Right ventricle myocardium inferior (tissue), 1 donor: Measurements from ENCODE around the gene RYR1. TPM values are rescaled to one million over a fixed set of nuclear protein-coding genes. Genes with fewer than 3 reads are reported as not detected.
"Not testable (repeated sequence)": the region's sequence is repeated elsewhere in the genome, so short reads cannot be mapped to it uniquely, and the experiment has no call there.

ENCODE experiments used
- ATAC-seq: fragments of 200-7000 bp; cut with Tn5 transposase; one replicate; pipeline ENCODE4 v1.9.1; 2020; ENCODE audit warnings: mild to moderate bottlenecking, moderate library complexity
- DNase-seq: peaks from one replicate; pipeline ENCODE4 v3.0.0; 2021; ENCODE audit errors: missing footprints
- intact Hi-C: fragments of 100-400 bp; cut with DNase I; formaldehyde crosslinking; loops from one replicate; pipeline ENCODE4 v1.11.0; 2022
- total RNA-seq: library from RNA; stranded (reverse); fragmentation: NEBNext Ultra II Directional; extraction: Animal tissue kit (Norgen Biotek cat#: 25700); gene quantifications from one replicate; pipeline ENCODE4 v1.2.1, GENCODE V29; 2021
- donor health status: DM: no; HTN: yes; CAD: no; lungs with severe emphysema.

The RYR1 gene
- total RNA-seq, 1 donor from 2014 or later: 0.81 TPM

DNA sequence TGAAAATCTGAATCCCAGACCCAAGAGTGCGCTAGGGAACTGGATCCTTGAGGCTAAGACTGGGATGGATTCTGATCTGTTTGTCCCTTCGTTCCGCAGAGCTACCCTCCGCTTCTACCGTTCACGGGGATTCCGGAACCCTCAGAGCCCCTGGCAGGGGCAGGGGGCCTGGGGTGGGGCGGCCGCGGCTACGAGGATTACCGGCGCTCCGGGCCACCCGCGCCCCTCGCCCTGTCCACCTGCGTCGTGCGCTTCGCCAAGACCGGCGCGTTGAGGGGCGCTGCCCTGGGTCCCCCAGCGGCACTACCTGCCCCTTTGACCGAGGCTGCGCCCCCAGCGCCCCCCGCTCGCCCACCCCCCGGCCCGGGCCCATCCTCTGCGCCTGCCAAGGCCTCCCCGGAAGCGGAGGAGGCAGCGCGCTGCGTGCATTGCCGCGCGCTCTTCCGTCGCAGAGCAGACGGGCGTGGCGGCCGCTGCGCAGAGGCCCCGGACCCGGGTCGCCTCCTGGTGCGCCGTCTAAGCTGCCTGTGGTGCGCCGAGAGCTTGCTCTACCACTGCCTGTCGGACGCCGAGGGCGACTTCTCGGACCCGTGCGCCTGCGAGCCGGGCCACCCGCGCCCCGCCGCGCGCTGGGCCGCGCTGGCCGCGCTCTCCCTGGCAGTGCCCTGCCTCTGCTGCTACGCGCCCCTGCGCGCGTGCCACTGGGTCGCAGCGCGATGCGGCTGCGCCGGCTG is 37.9 kb upstream of the RYR1 start:
- ATAC-seq (no peak), DNase-seq (peak; percentile 59)
- intact Hi-C loops: no loop called here

GRCh38 chr19:38399081-38399480 is 34.4 kb upstream of the RYR1 start:
- no peak for DNase-seq
- intact Hi-C loops: no loop called here
- no peak for ATAC-seq

GRCh38 chr19:38399537-38399936 is 34.0 kb upstream of the RYR1 start:
- intact Hi-C loops: no loop called here
- no peak for DNase-seq
- ATAC-seq: no peak

- intact Hi-C loops: no loop called here
- DNase-seq (peak; percentile 18), ATAC-seq (no peak)
Observed at GRCh38 chr19:38400361-38400760, 33.1 kb upstream of the RYR1 start.

GRCh38 chr19:38401148-38401547 is 32.3 kb upstream of the RYR1 start:
- intact Hi-C loops: no loop called here
- no peak for ATAC-seq

DNA sequence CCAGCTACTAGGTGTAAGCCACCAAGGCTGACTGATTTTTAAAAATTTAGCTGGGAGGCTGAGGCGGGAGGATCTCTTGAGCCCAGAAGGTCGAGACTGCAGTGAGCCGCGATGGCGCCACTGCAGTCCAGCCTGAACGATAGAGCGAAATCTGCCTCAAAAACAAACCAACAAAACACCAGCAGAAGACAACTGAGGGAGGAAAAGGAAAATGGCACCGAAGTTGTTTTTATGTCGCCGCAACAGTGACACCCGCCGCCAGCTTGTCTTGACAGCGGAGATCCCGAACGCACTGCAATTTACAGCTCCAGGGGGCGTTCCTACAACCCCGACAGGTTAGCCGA is 30.9 kb upstream of the RYR1 start:
- intact Hi-C loops: loop anchor here (2.0 kb wide), 3 partner anchors 28 to 528 kb away; partner anchors contain the start of genes MRPS12, PSMD8 and SARS2
- no peak for ATAC-seq
- DNase-seq: no peak

More at GRCh38 chr19:38401148-38401547, 32.3 kb upstream of the RYR1 start:
- DNase-seq: no peak

GRCh38 chr19:38402967-38403674 is 30.4 kb upstream of the RYR1 start, which contains the start of gene FAM98C:
Gene FAM98C, plus strand, starts transcription at chr19:38403093. Its CDS starts 61 bp downstream, at chr19:38403154.
- peak; percentile 98 for DNase-seq
- ATAC-seq: peak; percentile 99
- intact Hi-C loops: loop anchor here (2.0 kb wide), 3 partner anchors 28 to 528 kb away; partner anchors contain the start of genes MRPS12, PSMD8 and SARS2

DNA sequence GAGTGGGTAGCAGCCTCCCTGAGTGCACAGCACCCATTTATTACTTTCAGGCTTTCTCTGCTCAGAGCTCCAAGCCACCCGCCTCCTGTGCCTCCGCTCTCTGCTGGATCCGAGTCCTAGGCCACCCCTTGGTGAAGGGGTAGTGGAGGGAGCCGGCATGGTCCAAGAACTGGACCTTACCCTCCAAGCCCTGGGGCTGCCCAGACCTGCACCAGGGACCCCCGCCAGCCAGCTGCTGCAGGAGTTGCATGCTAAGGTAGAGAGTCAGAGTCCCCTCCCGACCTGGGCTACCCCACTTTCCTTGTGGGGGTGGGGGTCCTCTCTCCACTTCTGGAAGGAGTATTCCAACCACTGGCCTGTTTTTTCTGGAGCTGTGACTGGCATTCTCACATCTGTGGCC is 28.6 kb upstream of the RYR1 start:
- peak; percentile 49 for DNase-seq
- intact Hi-C loops: no loop called here
- ATAC-seq: no peak

- ATAC-seq (no peak), DNase-seq (peak; percentile 52)
- intact Hi-C loops: no loop called here
Observed at GRCh38 chr19:38405276-38405675, 28.2 kb upstream of the RYR1 start.

- DNase-seq (peak; percentile 66), ATAC-seq (peak; percentile 59)
- intact Hi-C loops: no loop called here
Observed at GRCh38 chr19:38409631-38410133, 23.8 kb upstream of the RYR1 start.

DNA sequence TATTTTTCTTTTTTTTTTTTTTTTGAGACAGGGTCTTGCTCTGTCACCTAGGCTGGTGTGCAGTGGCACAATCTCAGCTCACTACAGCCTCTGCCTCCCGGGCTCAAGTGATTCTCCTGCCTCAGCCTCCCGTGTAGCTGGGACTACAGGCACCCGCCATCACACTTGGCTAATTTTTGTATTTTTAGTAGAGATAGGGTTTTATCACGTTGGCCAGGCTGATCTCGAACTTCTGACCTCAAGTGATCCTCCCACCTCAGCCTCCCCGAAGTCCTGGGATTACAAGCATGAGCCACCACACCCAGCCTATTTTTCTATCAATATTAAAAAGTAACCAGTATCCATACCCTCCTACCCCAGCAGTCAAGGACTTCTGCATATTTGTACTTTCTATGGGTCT is 23.1 kb upstream of the RYR1 start:
- DNase-seq, intact Hi-C loops, ATAC-seq: not testable (repeated sequence)

- DNase-seq: no peak
- ATAC-seq: no peak
- intact Hi-C loops: no loop called here
Observed at GRCh38 chr19:38411041-38411712, 22.3 kb upstream of the RYR1 start.

DNA sequence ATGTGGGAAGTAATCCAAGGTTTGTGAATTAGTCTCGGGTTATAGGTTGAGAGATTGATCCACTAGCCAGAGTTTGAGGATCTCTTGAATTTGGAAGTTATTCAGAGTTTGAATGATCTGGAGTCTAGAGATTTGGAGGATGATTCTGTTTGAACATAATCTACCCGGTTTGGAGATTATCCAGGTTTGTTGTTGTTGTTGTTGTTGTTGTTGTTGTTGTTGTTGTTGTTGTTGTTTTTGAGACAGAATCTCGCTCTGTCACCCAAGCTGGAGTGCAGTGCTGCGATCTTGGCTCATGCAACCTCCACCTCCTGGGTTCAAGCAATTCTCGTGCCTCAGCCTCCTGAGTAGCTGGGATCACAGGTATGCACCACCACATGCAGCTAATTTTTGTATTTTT is 21.6 kb upstream of the RYR1 start:
- intact Hi-C loops, DNase-seq, ATAC-seq: not testable (repeated sequence)

DNA sequence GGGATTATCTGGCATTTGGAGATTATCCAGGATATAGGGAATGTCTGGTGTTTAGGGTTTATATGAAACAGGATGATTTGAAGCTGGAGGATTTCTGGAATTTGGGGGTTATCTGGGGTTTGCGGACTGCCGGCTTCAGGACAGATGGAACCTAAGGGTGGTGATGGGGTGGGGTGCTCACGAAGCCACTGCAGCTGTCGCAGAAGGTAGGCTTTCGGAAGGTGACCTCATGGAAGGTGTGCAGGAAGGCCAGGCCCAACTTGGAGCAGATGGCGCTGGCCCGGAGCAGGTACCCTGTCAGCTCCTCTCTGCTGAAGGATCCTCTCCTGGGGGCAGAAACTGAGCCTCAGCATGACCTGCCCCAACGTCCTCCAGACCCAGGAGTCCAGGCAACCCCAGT is 21.0 kb upstream of the RYR1 start:
- no peak for ATAC-seq
- intact Hi-C loops: no loop called here
- no peak for DNase-seq

DNA sequence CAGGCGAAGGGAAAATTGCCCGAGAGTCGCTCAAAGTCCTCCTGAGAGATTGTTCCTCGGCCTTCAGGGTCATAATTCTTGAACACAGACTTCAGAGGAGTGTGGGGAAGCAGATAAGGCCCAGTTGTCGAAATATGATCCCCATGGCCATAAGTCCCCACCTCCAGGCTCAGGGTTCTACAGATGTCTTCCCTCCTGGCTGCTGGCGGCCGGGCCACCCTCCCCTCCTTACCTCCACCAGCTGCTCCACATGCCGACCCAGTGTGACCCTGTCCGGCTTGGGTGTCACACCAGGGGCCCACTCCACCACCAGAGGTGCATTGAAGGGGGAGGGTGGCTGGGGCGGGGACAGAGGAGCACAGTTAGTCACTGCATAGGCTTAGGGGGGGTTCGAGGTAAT is 20.5 kb upstream of the RYR1 start:
- intact Hi-C loops: no loop called here
- no peak for ATAC-seq
- no peak for DNase-seq

- intact Hi-C loops: no loop called here
- DNase-seq (no peak), ATAC-seq (no peak)
Observed at GRCh38 chr19:38413416-38413815, 20.1 kb upstream of the RYR1 start.

GRCh38 chr19:38417146-38417543 is 16.3 kb upstream of the RYR1 start:
- no peak for DNase-seq
- intact Hi-C loops: no loop called here
- peak; percentile 3 for ATAC-seq

DNA sequence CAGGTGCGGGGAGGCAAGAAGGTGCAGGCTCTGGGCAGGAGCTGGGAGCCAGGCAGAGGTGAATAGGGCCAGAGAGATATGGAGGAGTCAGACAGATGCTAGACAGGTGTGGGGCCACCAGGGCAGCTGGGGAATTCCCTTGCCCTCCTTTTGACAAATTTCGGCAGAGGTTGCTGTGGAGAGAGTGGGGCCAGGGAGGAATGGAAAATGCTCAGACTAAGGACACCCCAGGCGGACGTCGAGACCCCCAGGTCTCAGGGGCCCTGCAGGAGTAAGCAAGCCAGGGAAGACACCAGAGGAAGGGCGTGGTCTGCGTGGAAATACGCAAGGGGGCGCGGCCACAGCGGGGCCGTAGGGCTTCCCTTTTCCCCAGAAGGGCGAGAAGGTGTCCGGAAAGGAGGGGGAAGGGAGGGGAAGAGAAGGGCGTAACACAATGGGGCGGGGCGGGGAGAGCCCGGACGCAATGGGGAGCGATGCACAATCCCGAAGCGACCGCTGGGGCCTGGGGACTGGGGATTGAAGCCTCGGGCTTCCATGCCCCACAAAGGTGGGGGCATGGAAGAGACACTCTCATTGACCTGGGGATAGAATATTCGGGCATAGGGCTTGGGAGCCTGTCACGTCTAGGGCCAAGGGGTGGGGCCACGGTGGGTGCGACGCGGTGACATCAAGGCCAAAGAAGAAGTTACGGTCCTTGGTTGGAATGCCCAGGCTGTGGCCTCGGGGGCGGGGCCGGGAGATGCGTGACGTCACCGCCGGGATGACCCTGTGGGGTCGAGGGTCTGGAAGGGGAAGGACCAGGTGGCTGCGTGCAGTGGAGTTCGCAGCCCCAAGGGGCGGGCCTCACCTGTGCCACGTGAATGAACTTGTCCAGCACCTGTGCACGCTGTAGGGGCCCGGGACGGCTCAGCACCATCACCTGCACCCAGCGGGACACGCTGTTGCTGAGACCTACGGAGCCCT is 15.7 kb upstream of the RYR1 start:
- peak; percentile 92 for DNase-seq
- intact Hi-C loops: no loop called here
- peak; percentile 81 for ATAC-seq
